Measurements from ENCODE around the gene GSTM4.

GRCh38 chr1:109635862-109636200 lies 20.1 kb upstream of the GSTM4 start:
- TF ChIP-seq CTCF (conservative IDR thresholded peaks at IDR 0.05): no peak
- TF ChIP-seq EZH2 (IDR thresholded peaks at IDR 0.05; ENCODE audit: low read depth): no peak

Measured in PC-9 (cell line).